Ectodermal cell (in vitro differentiated cells): Measurements from ENCODE around the gene FRMPD1.

Experiments used
- H3K27ac ChIP-seq: 2 replicates; pipeline ENCODE4 v1.7.0; 2013; ENCODE audit warnings: mild to moderate bottlenecking, low read depth, low read length; ENCODE audit not compliant: insufficient read depth, poor library complexity, severe bottlenecking
- H3K27me3 ChIP-seq: 2 replicates; pipeline ENCODE4 v1.7.0; 2013; ENCODE audit warnings: mild to moderate bottlenecking, low read length; ENCODE audit not compliant: insufficient read depth, control insufficient read depth, poor library complexity, severe bottlenecking
- H3K36me3 ChIP-seq: one replicate; pipeline ENCODE4 v1.7.0; 2013; ENCODE audit warnings: low read length; ENCODE audit not compliant: control insufficient read depth, insufficient read depth
- H3K4me1 ChIP-seq: one replicate; pipeline ENCODE4 v1.7.0; 2013; ENCODE audit warnings: low read length; ENCODE audit not compliant: control insufficient read depth, insufficient read depth
- H3K4me3 ChIP-seq: 2 replicates; pipeline ENCODE4 v1.7.0; 2013; ENCODE audit warnings: low read depth, low read length, control low read depth; ENCODE audit not compliant: insufficient read depth
- H3K9me3 ChIP-seq: 2 replicates; pipeline ENCODE4 v1.7.0; 2013; ENCODE audit warnings: mild to moderate bottlenecking, low read length, moderate library complexity; ENCODE audit not compliant: control insufficient read depth
- WGBS, 2 experiments: methylation state at CpG; one replicate each; pipeline ENCODE4 v1.1.7; 2013; ENCODE audit warnings: missing lambda C conversion rate in 2 of 2; 5-methylcytosine and 5-hydroxymethylcytosine counted together

The FRMPD1 gene

DNA sequence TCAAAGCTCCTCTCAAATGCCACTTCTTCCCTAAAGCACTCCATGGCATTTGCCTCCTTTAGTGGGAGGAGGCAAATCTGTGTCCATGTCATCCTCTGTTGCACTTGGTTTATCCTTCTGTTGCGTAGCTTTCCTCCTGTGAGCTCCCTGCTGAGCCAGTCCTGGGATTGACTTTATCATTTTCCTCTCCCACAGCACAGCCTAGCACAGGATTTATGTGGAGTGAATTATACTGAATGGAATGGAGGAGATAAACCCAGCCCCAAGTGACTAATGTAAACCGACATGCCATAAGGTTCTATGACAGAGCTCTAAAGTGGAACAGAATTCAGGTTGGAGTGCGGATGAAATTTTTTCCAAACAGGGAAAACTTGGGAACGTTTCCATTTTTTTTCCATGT lies 31.9 kb upstream of the FRMPD1 start:
- H3K4me1 ChIP-seq = peaks cover 8% of the 10 kb centered on the region
- H3K9me3 ChIP-seq = no peaks in the 10 kb centered on the region
- H3K27me3 ChIP-seq = no peaks in the 10 kb centered on the region
- no peak overlapping the region for H3K4me3 ChIP-seq
- 89 to 96% methylated on average over 4 of the region's 4 CpGs for WGBS, 2 experiments
- H3K27ac ChIP-seq = no peak overlapping the region
- H3K36me3 ChIP-seq = no peaks in the 10 kb centered on the region

DNA sequence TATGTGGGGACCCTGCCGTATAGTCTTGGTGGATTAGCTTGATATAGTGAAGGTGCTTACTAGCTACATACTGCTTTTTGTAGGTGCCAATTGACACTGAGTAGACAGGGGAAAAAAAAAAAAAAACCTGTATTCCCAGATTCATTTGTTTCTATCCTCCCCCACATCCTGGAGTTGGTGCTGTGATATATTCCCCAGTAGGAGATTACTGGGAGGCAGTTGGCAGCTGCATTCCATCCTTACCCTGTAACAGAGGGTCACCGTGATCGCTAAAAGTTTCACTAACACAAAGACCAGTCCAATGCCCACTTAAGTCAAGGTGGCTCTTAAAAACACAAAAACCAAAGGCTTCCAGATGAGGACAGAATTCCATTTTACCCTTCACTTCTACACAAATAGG lies 30.9 kb upstream of the FRMPD1 start:
- WGBS, 2 experiments = 93 to 94% methylated on average over 3 of the region's 3 CpGs
- no peaks in the 10 kb centered on the region for H3K27me3 ChIP-seq
- no peaks in the 10 kb centered on the region for H3K36me3 ChIP-seq
- no peak overlapping the region for H3K4me3 ChIP-seq
- H3K27ac ChIP-seq = no peak overlapping the region
- H3K9me3 ChIP-seq = no peaks in the 10 kb centered on the region
- H3K4me1 ChIP-seq = peaks cover 8% of the 10 kb centered on the region

DNA sequence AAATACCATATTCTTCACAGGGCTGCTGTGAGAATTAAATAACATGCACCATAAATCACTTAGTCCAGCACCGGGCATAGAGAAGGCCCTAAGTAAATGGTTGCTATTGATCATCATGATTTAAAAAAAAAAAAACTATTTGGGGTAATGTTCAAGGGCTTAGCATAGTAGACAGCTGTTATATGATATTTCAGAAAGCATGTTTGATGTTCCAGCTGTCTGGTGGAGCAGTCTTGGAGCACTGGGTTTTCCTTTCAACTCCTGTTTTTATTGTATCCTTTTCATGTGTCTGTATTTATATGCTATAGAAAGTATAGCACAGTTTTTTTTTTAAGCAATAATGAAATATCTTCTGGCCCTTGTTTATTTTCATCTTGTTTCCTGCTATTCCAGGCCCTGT lies 30.4 kb upstream of the FRMPD1 start:
- H3K4me1 ChIP-seq = peaks cover 8% of the 10 kb centered on the region
- no peak overlapping the region for H3K27ac ChIP-seq

DNA sequence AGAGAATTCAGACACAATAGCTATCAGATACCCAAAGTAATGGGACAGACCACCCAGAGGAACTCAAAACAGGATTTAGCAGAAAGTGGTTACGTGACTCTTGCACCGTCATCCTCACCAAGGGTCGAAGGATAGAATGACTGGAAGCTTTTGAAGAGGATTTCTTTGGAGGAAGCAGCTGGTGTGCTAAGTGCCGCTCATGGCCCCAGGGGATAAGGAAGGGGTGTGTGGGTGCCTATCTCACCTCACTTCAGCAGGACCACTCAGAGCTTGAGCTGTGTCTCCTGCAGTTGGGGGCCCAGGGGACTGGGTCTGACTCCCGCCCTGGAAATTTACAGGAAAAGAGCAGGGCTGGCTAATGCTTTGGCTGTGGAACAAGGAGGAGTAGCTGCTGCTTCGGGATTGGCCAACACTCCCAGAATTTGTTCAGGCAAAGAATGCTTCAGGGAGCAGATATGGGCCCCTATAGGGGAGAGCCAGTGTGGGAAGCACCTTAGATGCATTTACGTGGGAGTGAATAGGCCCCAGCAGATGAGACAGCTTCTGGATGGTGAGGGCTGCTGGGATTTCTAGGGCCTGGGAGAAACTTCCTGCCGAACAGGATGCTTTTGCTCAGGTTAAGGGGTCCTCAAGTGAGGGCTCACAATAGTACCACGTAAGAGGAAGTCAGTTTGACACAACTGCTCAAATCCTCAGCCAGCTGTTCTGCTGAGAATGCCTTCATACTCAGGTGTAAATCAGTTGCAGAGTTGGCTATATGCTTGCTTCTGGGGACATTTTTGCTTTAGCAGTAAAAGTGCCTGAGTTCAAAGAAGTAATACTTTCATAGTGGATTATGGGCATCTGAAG lies 29.3 kb upstream of the FRMPD1 start:
- no peaks in the 10 kb centered on the region for H3K36me3 ChIP-seq
- WGBS, 2 experiments = 81 to 82% methylated on average over 9 of the region's 9 CpGs
- no peak overlapping the region for H3K4me3 ChIP-seq
- no peaks in the 10 kb centered on the region for H3K27me3 ChIP-seq
- peaks cover 8% of the 10 kb centered on the region for H3K4me1 ChIP-seq
- H3K9me3 ChIP-seq = no peaks in the 10 kb centered on the region
- no peak overlapping the region for H3K27ac ChIP-seq

More for the DNA sequence above, 30.4 kb upstream of the FRMPD1 start:
- Histone ChIP-seq H3K9me3 (no peaks in the 10 kb centered on the region), H3K4me3 (no peak overlapping the region), H3K36me3 (no peaks in the 10 kb centered on the region), H3K27me3 (no peaks in the 10 kb centered on the region)
- WGBS, 2 experiments = 100% methylated on average over 1 of the region's 1 CpG

DNA sequence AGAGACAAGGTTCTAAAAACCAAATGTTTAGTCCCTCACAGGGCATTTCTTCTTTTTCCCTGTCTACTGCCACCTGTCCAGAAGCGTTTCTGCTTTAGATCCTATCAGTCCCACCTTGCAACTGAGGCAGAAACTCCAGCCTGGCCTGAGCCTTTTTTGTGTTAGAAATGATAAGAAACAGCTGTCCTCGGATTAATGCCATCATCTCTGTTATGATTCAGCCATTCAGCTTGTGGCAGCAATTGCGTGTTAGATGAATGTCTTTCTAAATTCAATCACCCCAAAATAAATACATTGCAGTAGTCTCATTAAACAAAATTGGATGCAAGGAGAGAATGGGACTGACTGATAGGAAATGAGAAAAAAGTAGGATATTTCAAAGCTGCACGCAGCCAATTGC lies 28.3 kb upstream of the FRMPD1 start:
- Histone ChIP-seq H3K9me3 (no peaks in the 10 kb centered on the region), H3K36me3 (no peaks in the 10 kb centered on the region), H3K27ac (no peak overlapping the region), H3K27me3 (no peaks in the 10 kb centered on the region), H3K4me3 (no peak overlapping the region), H3K4me1 (peaks cover 8% of the 10 kb centered on the region)
- 93 to 98% methylated on average over 3 to 4 of the region's 4 CpGs for WGBS, 2 experiments

DNA sequence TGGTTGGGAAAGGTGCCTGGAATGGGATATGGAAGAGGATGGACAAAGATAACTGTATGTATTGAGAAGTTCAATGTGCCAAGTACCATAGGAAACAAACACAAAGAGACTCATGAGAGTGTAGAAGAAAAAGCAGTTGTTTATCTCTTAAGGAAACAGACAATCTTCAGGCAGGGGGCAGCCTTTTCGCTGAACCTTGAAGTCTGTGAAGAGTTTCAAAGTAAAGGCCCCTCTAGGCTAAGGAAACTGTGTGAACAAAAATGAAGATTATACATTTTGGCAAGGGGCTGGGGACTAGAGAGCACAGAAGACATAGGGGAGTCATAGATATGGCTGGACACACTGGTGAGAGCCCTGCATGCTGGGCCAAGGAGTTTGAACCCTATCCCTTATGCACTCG lies 27.5 kb upstream of the FRMPD1 start:
- WGBS, 2 experiments = 80 to 82% methylated on average over 2 of the region's 2 CpGs
- no peaks in the 10 kb centered on the region for H3K9me3 ChIP-seq
- no peaks in the 10 kb centered on the region for H3K27me3 ChIP-seq
- H3K4me3 ChIP-seq = no peak overlapping the region
- peaks cover 8% of the 10 kb centered on the region for H3K4me1 ChIP-seq
- H3K27ac ChIP-seq = no peak overlapping the region
- H3K36me3 ChIP-seq = no peaks in the 10 kb centered on the region

DNA sequence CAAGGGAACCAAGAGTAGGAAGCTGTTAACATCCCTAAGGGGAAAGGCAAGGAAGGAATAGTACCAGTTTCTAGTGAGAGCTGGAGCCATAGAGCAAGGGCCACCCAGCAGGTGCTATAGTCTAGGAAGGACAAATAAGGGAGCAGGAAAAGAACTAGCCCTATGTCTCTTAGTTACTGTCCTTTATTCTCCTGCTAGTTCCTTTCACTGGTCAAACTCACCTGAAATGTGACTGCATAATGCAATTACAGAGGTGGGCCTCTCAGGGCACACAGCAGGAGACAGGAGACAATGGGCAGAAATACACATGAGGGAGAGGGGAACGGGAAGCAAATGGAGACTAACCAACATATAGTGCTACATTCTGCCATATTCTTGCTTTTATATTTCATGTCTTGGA lies 26.7 kb upstream of the FRMPD1 start:
- WGBS, 2 experiments = 58% methylated on average over 1 of the region's 1 CpG; no CpG with 5 or more reads in 1 of the 2 experiments
- H3K36me3 ChIP-seq = no peaks in the 10 kb centered on the region
- H3K27me3 ChIP-seq = no peaks in the 10 kb centered on the region
- peaks cover 3% of the 10 kb centered on the region for H3K4me1 ChIP-seq
- H3K4me3 ChIP-seq = no peak overlapping the region
- no peak overlapping the region for H3K27ac ChIP-seq
- H3K9me3 ChIP-seq = no peaks in the 10 kb centered on the region

DNA sequence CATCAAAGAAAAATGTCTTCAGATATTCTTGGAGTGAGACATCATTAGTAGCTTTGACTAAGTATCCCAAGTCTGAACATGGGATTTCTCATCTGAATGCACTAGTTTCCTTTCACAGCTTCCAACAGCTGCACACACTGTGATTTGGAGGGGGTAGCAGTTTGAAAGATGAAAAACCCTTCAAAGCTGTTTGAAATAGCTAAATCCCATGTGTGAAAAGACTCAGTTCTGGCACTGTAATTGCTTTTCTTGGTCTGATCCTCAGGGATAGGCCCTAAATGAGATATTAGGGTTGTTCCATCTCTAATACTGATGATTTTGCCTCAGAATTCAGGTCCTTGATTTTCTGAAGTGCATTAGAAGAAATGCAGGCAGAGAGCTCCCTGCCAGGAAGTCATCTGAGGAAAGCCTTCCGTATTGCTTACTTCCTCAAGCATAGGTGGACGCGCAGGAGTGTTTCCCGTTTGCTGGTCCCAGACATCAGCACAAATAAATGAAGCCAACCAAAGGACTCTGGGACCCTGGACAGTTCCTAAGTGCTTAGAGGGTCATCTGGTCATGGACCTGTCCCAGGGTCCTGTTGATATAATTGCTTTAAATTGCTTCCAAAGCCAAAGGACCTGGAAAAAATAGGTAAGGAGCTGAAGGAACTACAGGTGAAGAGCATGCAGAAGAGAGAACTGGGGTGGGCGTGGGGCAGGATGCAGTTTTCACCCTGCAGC lies 25.6 kb upstream of the FRMPD1 start:
- H3K4me3 ChIP-seq = no peak overlapping the region
- H3K36me3 ChIP-seq = no peaks in the 10 kb centered on the region
- H3K9me3 ChIP-seq = no peaks in the 10 kb centered on the region
- H3K4me1 ChIP-seq = peaks cover 3% of the 10 kb centered on the region
- H3K27me3 ChIP-seq = no peaks in the 10 kb centered on the region
- no peak overlapping the region for H3K27ac ChIP-seq
- 93 to 94% methylated on average over 5 of the region's 5 CpGs for WGBS, 2 experiments

DNA sequence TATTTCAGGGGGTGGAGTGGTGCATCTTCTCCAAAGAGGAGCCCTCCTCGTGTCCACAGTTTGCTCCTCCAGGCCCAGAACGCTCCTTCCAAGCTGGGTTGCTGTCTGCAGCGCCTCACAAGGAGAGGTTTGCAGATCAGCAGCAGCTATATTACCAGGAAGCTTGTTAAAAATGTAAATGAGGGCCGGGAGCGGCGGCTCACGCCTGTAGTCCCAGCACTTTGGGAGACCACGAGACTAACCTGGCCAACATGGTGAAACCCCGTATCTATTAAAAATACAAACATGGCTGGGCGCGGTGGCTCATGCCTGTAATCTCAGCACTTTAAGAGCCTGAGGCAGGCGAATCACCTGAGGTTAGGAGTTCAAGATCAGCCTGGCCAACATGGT lies 25.0 kb upstream of the FRMPD1 start:
- no peak overlapping the region for H3K4me3 ChIP-seq
- 90% methylated on average over 12 of the region's 12 CpGs for WGBS, 2 experiments
- no peak overlapping the region for H3K27ac ChIP-seq
- no peaks in the 10 kb centered on the region for H3K27me3 ChIP-seq
- H3K9me3 ChIP-seq = no peaks in the 10 kb centered on the region
- no peaks in the 10 kb centered on the region for H3K36me3 ChIP-seq
- H3K4me1 ChIP-seq = peaks cover 3% of the 10 kb centered on the region

DNA sequence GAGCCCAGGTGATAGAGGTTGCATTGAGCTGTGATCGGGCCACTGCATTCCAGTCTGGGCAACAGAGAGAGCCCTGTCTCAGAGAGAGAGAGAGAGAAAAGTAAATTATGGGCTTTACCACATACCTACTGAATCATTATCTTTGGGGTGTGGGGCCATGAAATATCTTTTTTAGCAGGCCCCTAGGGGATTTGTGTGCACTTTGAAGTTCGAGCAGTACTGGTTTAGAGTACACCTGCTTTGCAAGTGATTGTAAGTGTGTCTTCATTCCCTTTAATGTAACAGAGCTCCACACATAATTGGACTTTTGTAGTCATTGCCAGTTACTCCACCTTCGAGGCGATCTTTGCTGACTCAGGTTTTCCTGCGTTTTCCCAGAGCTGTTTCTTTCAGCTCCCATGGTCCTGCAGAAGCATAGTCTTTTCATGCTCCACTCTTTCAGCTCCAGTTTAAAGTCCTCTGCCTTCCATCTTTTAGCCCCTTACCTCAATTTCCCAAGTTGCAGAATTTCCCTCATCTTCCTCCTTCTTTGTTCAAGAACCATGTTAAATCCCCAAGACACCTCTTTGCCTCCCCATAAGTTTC lies 24.0 kb upstream of the FRMPD1 start:
- no peaks in the 10 kb centered on the region for H3K4me1 ChIP-seq
- WGBS, 2 experiments = 75 to 78% methylated on average over 5 of the region's 5 CpGs
- no peaks in the 10 kb centered on the region for H3K36me3 ChIP-seq
- H3K27me3 ChIP-seq = no peaks in the 10 kb centered on the region
- no peak overlapping the region for H3K27ac ChIP-seq
- H3K4me3 ChIP-seq = no peak overlapping the region
- H3K9me3 ChIP-seq = no peaks in the 10 kb centered on the region
